Mesenchymal stem cell (in vitro differentiated cells and primary cell): ENCODE results near the gene IQGAP1.

ENCODE experiments used
- DNase-seq: peaks from one replicate; pipeline ENCODE4 v3.0.0-alpha.2; 2013
- H2AFZ ChIP-seq: one replicate; pipeline ENCODE4 v1.6.1; 2013; ENCODE audit warnings: low read depth, mild to moderate bottlenecking, control low read depth, inconsistent platforms, low read length, moderate library complexity
- H2AK5ac ChIP-seq: 2 replicates; pipeline ENCODE4 v1.6.1; 2013; ENCODE audit warnings: low read length, moderate library complexity, mild to moderate bottlenecking, inconsistent platforms; ENCODE audit not compliant: severe bottlenecking
- H2BK120ac ChIP-seq: one replicate; pipeline ENCODE4 v1.6.1; 2013; ENCODE audit warnings: low read depth, mild to moderate bottlenecking, inconsistent platforms, low read length, moderate library complexity
- H2BK12ac ChIP-seq, 2 experiments: one replicate each; pipeline ENCODE4 v1.6.1; 2013; ENCODE audit warnings: inconsistent platforms in 2 of 2, low read length in 2 of 2, mild to moderate bottlenecking in 2 of 2, moderate library complexity in 2 of 2, control low read depth in 1 of 2
- H2BK15ac ChIP-seq: one replicate; pipeline ENCODE4 v1.6.1; 2013; ENCODE audit warnings: mild to moderate bottlenecking, low read depth, inconsistent platforms; ENCODE audit not compliant: poor library complexity, severe bottlenecking
- H2BK5ac ChIP-seq: 2 replicates; pipeline ENCODE4 v1.6.1; 2013; ENCODE audit warnings: low read depth, mild to moderate bottlenecking, low read length, control low read depth, inconsistent platforms; ENCODE audit not compliant: poor library complexity, severe bottlenecking
- H3K14ac ChIP-seq, 2 experiments: one replicate each; pipeline ENCODE4 v1.6.1; 2013; ENCODE audit warnings: inconsistent platforms in 2 of 2, low read length in 2 of 2, control low read depth in 1 of 2, mild to moderate bottlenecking in 1 of 2, moderate library complexity in 1 of 2
- H3K18ac ChIP-seq, 2 experiments: one replicate each; pipeline ENCODE4 v1.6.1; 2013; ENCODE audit warnings: inconsistent platforms in 2 of 2, low read length in 2 of 2, control low read depth in 1 of 2, low read depth in 1 of 2, mild to moderate bottlenecking in 1 of 2
- H3K23ac ChIP-seq, 2 experiments: one replicate each; pipeline ENCODE4 v1.6.1; 2013; ENCODE audit warnings: inconsistent platforms in 2 of 2, low read length in 2 of 2, mild to moderate bottlenecking in 2 of 2, moderate library complexity in 2 of 2, control low read depth in 1 of 2
- H3K27ac ChIP-seq: 2 replicates; pipeline ENCODE4 v1.5.1; 2013; ENCODE audit warnings: mild to moderate bottlenecking, moderate library complexity, low read length, control low read depth, inconsistent platforms; ENCODE audit not compliant: poor library complexity, severe bottlenecking
- H3K27me3 ChIP-seq, 2 experiments: 2 replicates each; pipeline versions ENCODE4 v1.6.1 to v1.7.0; 2013; ENCODE audit warnings: low read length in 2 of 2, mild to moderate bottlenecking in 2 of 2, moderate library complexity in 2 of 2, control low read depth in 1 of 2, inconsistent platforms in 1 of 2; ENCODE audit not compliant: control insufficient read depth in 1 of 2, insufficient read depth in 1 of 2
- H3K36me3 ChIP-seq, 2 experiments: 2 replicates each; pipeline versions ENCODE4 v1.6.1 to v1.7.0; 2013; ENCODE audit warnings: low read length in 2 of 2, control low read depth in 1 of 2, inconsistent platforms in 1 of 2, low read depth in 1 of 2, mild to moderate bottlenecking in 1 of 2; ENCODE audit not compliant: insufficient read depth in 2 of 2, control insufficient read depth in 1 of 2
- H3K4ac ChIP-seq, 2 experiments: one replicate each; pipeline ENCODE4 v1.6.1; 2013; ENCODE audit warnings: inconsistent platforms in 2 of 2, low read length in 2 of 2, mild to moderate bottlenecking in 2 of 2, moderate library complexity in 2 of 2, control low read depth in 1 of 2, low read depth in 1 of 2
- H3K4me1 ChIP-seq: 2 replicates; pipeline ENCODE4 v1.6.1; 2013; ENCODE audit warnings: low read depth, low read length, control low read depth; ENCODE audit not compliant: control insufficient read depth, insufficient read depth
- H3K4me2 ChIP-seq: 2 replicates; pipeline ENCODE4 v1.6.1; 2013; ENCODE audit warnings: low read length, mild to moderate bottlenecking, inconsistent platforms; ENCODE audit not compliant: poor library complexity, severe bottlenecking
- H3K4me3 ChIP-seq, 2 experiments: 2 replicates each; pipeline versions ENCODE4 v1.5.1 to v1.7.0; 2013; ENCODE audit warnings: low read length in 2 of 2, mild to moderate bottlenecking in 2 of 2, control low read depth in 1 of 2, low read depth in 1 of 2; ENCODE audit not compliant: insufficient read depth in 1 of 2
- H3K79me1 ChIP-seq: replicated peaks from 2 replicates; pipeline ENCODE4 v1.6.1; 2013; ENCODE audit warnings: mild to moderate bottlenecking, control low read depth, low read length, inconsistent platforms; ENCODE audit not compliant: poor library complexity, severe bottlenecking
- H3K9ac ChIP-seq: 2 replicates; pipeline ENCODE4 v1.7.0; 2013; ENCODE audit warnings: mild to moderate bottlenecking, low read length, moderate library complexity
- H3K9me3 ChIP-seq: 2 replicates; pipeline ENCODE4 v1.7.0; 2013; ENCODE audit warnings: mild to moderate bottlenecking, low read length; ENCODE audit not compliant: control insufficient read depth
- H4K8ac ChIP-seq: one replicate; pipeline ENCODE4 v1.6.1; 2013; ENCODE audit warnings: inconsistent platforms, mild to moderate bottlenecking, low read length, moderate library complexity
- H4K91ac ChIP-seq: one replicate; pipeline ENCODE4 v1.6.1; 2013; ENCODE audit warnings: mild to moderate bottlenecking, low read length, inconsistent platforms
- WGBS: methylation state at CpG from one replicate; pipeline ENCODE4 v1.1.7; 2013; ENCODE audit warnings: mixed read lengths; 5-methylcytosine and 5-hydroxymethylcytosine counted together

Gene IQGAP1

DNA sequence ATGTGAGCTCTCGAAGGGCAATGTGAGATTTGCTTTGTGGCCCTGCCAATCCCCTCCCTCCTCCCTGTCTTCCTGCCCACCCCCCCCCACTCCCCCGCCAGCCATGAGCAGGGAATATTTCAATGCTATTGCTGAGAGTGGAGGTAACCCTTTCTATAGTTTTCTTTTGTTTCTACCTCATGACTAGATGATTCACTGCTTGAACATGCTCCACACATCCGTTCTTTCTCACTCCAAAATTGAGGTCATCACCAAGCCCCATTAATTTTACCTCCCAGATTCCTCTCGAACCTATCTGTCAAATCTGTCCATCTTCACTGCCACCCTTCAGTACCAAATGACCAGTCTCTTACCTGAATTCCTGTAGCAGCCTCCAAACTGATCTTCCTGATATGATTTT is 23.8 kb upstream of the IQGAP1 start:
- Histone ChIP-seq H3K4me1 (peaks cover 11% of the 10 kb centered on the region), H3K27ac (peak overlapping the region; percentile 87), H2AFZ (no peak overlapping the region), H2BK15ac (no peak overlapping the region), H4K91ac (peak overlapping the region; percentile 52), H2BK120ac (no peak overlapping the region), H3K18ac (peak overlapping the region; percentile 42 to 56), H3K9ac (peak overlapping the region; percentile 92), H2AK5ac (peak overlapping the region; percentile 91), H3K79me1 (no peaks in the 10 kb centered on the region), H3K4me2 (no peak overlapping the region), H4K8ac (peak overlapping the region; percentile 64), H3K9me3 (no peaks in the 10 kb centered on the region), H3K27me3 (no peaks in the 10 kb centered on the region), H3K4me3 (no peak overlapping the region), H3K4ac (no peak overlapping the region), H3K23ac (no peak overlapping the region), H3K14ac (no peak overlapping the region), H3K36me3 (peaks cover 4 to 5% of the 10 kb centered on the region in 2 experiments), H2BK5ac (no peak overlapping the region), H2BK12ac (no peak overlapping the region)
- DNase-seq, result peak; percentile 22
- 14% methylated on average over 2 of the region's 4 CpGs for WGBS

GRCh38 chr15:90365414-90366055 is 22.5 kb upstream of the IQGAP1 start:
- Histone ChIP-seq H3K4me3 (no peak overlapping the region), H2AK5ac (peak overlapping the region; percentile 100), H3K18ac (no peak overlapping the region), H3K4me2 (no peak overlapping the region), H2BK120ac (no peak overlapping the region), H3K23ac (no peak overlapping the region), H2AFZ (no peak overlapping the region), H4K8ac (no peak overlapping the region), H2BK15ac (no peak overlapping the region), H3K36me3 (peaks cover 2 to 4% of the 10 kb centered on the region in 2 experiments), H4K91ac (no peak overlapping the region), H3K9me3 (no peaks in the 10 kb centered on the region), H3K27ac (no peak overlapping the region), H2BK12ac (no peak overlapping the region), H3K9ac (no peak overlapping the region), H3K14ac (no peak overlapping the region), H3K27me3 (no peaks in the 10 kb centered on the region), H2BK5ac (no peak overlapping the region), H3K4me1 (peaks cover 11% of the 10 kb centered on the region), H3K4ac (no peak overlapping the region), H3K79me1 (no peaks in the 10 kb centered on the region)
- DNase-seq, result no peak
- WGBS, result 97% methylated on average over 15 of the region's 15 CpGs

GRCh38 chr15:90367576-90367975 is 20.5 kb upstream of the IQGAP1 start:
- Histone ChIP-seq H2AFZ (no peak overlapping the region), H3K9me3 (no peaks in the 10 kb centered on the region), H3K4ac (no peak overlapping the region), H2AK5ac (no peak overlapping the region), H3K79me1 (no peaks in the 10 kb centered on the region), H3K4me1 (peaks cover 11% of the 10 kb centered on the region), H3K14ac (no peak overlapping the region), H3K18ac (no peak overlapping the region), H3K36me3 (no peaks in the 10 kb centered on the region), H3K27ac (no peak overlapping the region), H2BK15ac (no peak overlapping the region), H3K4me2 (no peak overlapping the region), H4K91ac (no peak overlapping the region), H2BK12ac (no peak overlapping the region), H3K9ac (peak overlapping the region; percentile 31), H3K27me3 (no peaks in the 10 kb centered on the region), H2BK120ac (no peak overlapping the region), H4K8ac (no peak overlapping the region), H3K4me3 (no peak overlapping the region), H3K23ac (no peak overlapping the region), H2BK5ac (no peak overlapping the region)
- DNase-seq, result peak; percentile 43
- WGBS, result 61% methylated on average over 3 of the region's 3 CpGs

GRCh38 chr15:90375071-90375470 is 13.0 kb upstream of the IQGAP1 start:
- Histone ChIP-seq H4K8ac (no peak overlapping the region), H2BK15ac (no peak overlapping the region), H3K4me2 (no peak overlapping the region), H3K4me3 (no peak overlapping the region), H2AK5ac (no peak overlapping the region), H3K18ac (no peak overlapping the region), H2BK120ac (no peak overlapping the region), H3K27ac (no peak overlapping the region), H3K36me3 (no peaks in the 10 kb centered on the region), H3K4me1 (no peaks in the 10 kb centered on the region), H2BK12ac (no peak overlapping the region), H2AFZ (no peak overlapping the region), H4K91ac (no peak overlapping the region), H3K79me1 (no peaks in the 10 kb centered on the region), H3K9ac (no peak overlapping the region), H3K4ac (no peak overlapping the region), H2BK5ac (no peak overlapping the region), H3K27me3 (no peaks in the 10 kb centered on the region), H3K9me3 (peaks cover 9% of the 10 kb centered on the region), H3K23ac (no peak overlapping the region), H3K14ac (no peak overlapping the region)
- no peak for DNase-seq
- 97% methylated on average over 6 of the region's 7 CpGs for WGBS
